A549 treated with CpdA at 1 μM for 4 hours (cell line): ENCODE results near the gene EIF2D. TPM values are rescaled to one million over a fixed set of nuclear protein-coding genes. Genes with fewer than 3 reads are reported as not detected.

ENCODE experiments used
- total RNA-seq: library from RNA; stranded (reverse); fragments of 200-300 nt; extraction: Qiagen RNA extraction; gene quantifications from 5 replicates; pipeline ENCODE4 v1.2.3, GENCODE V29; 2022; ENCODE audit warnings: low read depth

The EIF2D gene
- total RNA-seq = 32.8 to 37.8 TPM (median 36.2 TPM) in 5 replicates

GRCh38 chr1:206612129-206612876 is at the start of gene EIF2D:
Gene EIF2D (minus strand): TSS chr1:206612465. CDS start chr1:206612342, 123 bp downstream.

GRCh38 chr1:206635080-206635977 is 23.1 kb upstream of the EIF2D start, which contains the start of gene DYRK3:
Gene DYRK3 (plus strand): TSS chr1:206635536. CDS start chr1:206635704, 168 bp downstream.

Other genes with a start within 250 kb of the EIF2D start
- gene IKBKE, start 142.0 kb downstream of the EIF2D start, total RNA-seq = 7.4 to 9.5 TPM (median 8.8 TPM) in 5 replicates
- 1.1 to 1.4 TPM (median 1.3 TPM) in 5 replicates for gene RASSF5, start 104.9 kb downstream of the EIF2D start, total RNA-seq
- 7.8 to 11.8 TPM (median 9.8 TPM) in 5 replicates for gene DYRK3, start 23.1 kb upstream of the EIF2D start, total RNA-seq
- 61.0 to 70.9 TPM (median 65.7 TPM) in 5 replicates for gene MAPKAPK2, start 72.4 kb upstream of the EIF2D start, total RNA-seq
- gene IL19, start 158.3 kb upstream of the EIF2D start, total RNA-seq = not detected in 5 replicates
- not detected in 5 replicates for gene IL10, start 160.0 kb upstream of the EIF2D start, total RNA-seq